HFF-Myc (cell line): ENCODE measurements around the gene ENTPD8.

ENCODE experiments used
- DNase-seq: peaks from one replicate; pipeline ENCODE4 v3.0.0-alpha.2; 2011; ENCODE audit warnings: low read depth; ENCODE audit errors: extremely low read depth
- H3K4me3 ChIP-seq: replicated peaks from 2 replicates; pipeline ENCODE4 v1.5.1; 2011; ENCODE audit warnings: low read depth, mild to moderate bottlenecking, control low read depth, low read length
- CTCF ChIP-seq: IDR thresholded peaks from 2 replicates; pipeline ENCODE4 v1.5.1; 2012; ENCODE audit warnings: mild to moderate bottlenecking, low read depth, low read length, control low read depth; ENCODE audit errors: missing control alignments

The ENTPD8 gene

GRCh38 chr9:137486545-137487453, 45.6 kb upstream of the ENTPD8 start:
- TF ChIP-seq CTCF: no peak
- no peak for DNase-seq
- H3K4me3 ChIP-seq: no peak overlapping the region

- no peak for DNase-seq
- TF ChIP-seq CTCF: no peak
- no peak overlapping the region for H3K4me3 ChIP-seq
Measured at GRCh38 chr9:137486141-137486490, 45.0 kb upstream of the ENTPD8 start.

GRCh38 chr9:137485343-137486140, 44.4 kb upstream of the ENTPD8 start:
- no peak overlapping the region for H3K4me3 ChIP-seq
- no peak for DNase-seq
- no peak for TF ChIP-seq CTCF

GRCh38 chr9:137484551-137485315, 43.6 kb upstream of the ENTPD8 start:
- TF ChIP-seq CTCF: no peak
- no peak overlapping the region for H3K4me3 ChIP-seq
- DNase-seq: no peak

DNA sequence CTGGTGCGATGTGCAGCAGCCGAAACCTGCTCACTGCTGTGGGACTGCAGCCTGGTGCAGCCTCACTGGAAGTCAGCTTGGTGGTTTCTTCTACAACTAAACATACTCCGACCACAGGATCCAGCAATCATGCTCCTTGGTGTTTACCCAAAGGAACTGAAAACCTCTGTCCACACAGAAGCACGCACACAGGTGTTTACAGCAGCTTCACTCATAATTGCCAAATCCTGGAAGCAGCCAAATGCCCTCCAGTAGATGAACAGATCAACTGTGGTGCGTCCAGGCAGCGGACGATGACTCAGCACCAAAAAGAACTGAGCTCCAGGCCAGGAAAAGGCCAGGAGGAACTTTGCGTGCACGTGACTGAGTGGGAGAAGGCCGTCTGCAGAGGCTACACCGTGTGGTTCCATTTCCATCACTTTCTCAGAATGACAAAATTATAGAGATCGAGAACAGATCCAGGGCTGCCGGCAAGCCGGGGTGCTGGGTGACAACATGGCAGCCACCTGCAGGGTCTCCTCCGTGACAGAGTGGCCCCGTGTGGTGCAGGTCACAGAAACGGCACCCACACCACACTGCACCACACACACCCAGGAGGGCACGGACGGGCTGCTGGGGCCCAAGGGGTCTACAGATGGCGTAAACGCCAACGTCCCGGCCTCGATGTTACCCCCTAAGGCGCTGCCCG, 41.1 kb upstream of the ENTPD8 start:
- H3K4me3 ChIP-seq: no peak overlapping the region
- DNase-seq: peak; percentile 56
- TF ChIP-seq CTCF: no peak
